ENCODE results near the gene PSD4. TPM values are rescaled to one million over a fixed set of nuclear protein-coding genes. Genes with fewer than 3 reads are reported as not detected.

PSD4 gene
- total and polyA plus RNA-seq, 2 of the 8 experiments (the other 6 are each of a cell fraction or from before 2014, with no cell fraction given), result 0.53 to 1.2 TPM

GRCh38 chr2:113136828-113137775 is 36.7 kb upstream of the PSD4 start (continued):
- TF ChIP-seq ATF2 (IDR thresholded peaks at IDR 0.05; ENCODE audit: low read length), result no peak
- no peak for TF ChIP-seq RNF2 (IDR thresholded peaks at IDR 0.05; ENCODE audit: borderline replicate concordance, low read depth, low read length, missing control alignments, poor library complexity, severe bottlenecking)
